Measurements from ENCODE around the gene HJV.

The HJV gene

DNA sequence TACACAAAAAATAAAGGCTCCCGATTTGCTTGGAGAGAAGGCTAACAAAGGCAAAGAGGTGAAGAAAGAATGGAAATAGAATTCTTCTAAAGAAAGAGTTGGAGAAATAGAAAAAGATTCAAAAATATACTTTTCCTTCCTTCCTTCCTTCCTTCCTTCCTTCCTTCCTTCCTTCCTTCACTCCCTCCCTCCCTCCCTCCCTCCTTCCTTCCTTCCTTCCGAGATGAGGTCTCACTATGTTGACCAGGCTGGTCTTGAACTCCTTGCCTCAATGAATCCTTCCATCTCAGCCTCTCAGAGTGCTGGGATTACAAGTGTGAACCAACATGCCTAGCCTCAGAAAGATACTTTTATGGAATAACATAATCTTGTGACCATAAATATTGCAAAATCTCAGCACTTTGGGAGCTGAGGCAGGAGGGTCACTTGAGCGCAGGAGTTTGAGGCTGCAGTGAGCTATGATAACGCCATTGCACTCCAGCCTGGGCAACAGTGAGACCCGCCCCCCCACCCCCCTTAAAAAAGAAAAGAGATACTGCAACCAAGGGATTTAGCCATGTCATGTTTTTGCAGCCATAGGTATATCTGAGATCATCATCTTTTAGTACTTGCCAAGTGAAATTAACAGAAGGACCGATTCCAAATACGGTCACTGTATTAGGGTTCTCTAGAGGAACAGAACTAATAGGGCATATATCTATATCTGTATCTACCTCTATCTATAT lies 1.0 kb upstream of the HJV start:
- no peak for DNase-seq (ENCODE audit: low read depth)

- no peak for DNase-seq (ENCODE audit: low read depth)
Observed at GRCh38 chr1:146021050-146021445, 487 bp downstream of the HJV start.

- DNase-seq (ENCODE audit: low read depth) = no peak
Observed at GRCh38 chr1:146020058-146021049, 1.2 kb downstream of the HJV start.

GRCh38 chr1:146019231-146020057 lies 2.1 kb downstream of the HJV start:
- DNase-seq (ENCODE audit: low read depth) = no peak

- no peak for DNase-seq (ENCODE audit: low read depth)
Observed at GRCh38 chr1:146016891-146017290, 4.6 kb downstream of the HJV start.

- no peak for DNase-seq (ENCODE audit: low read depth)
Observed at GRCh38 chr1:146013559-146013922, 8.0 kb downstream of the HJV start.

DNA sequence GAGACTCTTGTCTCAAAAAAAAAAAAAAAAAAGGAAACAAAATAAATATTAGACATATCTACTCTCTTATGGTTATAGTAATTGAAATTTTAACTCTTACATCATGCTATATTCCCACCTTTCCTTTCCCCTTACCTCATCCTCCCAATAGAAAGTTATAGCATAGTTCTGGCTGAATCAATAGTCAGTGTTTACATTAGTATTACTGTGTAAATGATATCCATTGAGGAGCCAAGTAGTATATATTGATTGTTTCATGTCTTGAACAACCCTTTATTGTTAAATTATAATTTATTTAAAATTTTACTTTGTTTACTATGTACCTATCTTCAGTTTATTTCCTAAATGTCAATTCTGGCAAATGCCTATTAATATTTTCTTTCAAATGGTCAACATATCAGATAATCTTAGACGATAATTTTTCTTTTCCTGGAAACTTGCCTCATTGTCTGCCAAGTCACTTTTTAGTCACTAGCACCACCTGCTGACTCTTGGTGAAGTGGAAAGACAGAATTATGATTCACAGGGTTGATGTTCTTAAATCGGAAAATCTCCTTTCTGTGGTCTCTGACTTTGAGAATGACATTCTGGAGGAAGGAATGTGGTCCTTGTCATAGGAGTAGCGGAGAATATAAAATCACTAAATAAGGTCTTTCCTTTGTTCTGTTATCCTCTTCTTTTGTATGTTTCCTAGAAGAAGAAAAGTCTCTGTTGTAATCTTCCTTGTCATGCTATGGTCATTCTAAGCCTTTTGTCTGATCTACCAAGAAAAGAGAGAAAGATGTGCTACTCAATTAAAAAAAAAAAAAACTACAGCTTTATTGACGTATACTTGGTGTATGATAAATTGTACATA lies 8.6 kb downstream of the HJV start:
- peak; percentile 86 for DNase-seq (ENCODE audit: low read depth)

DNA sequence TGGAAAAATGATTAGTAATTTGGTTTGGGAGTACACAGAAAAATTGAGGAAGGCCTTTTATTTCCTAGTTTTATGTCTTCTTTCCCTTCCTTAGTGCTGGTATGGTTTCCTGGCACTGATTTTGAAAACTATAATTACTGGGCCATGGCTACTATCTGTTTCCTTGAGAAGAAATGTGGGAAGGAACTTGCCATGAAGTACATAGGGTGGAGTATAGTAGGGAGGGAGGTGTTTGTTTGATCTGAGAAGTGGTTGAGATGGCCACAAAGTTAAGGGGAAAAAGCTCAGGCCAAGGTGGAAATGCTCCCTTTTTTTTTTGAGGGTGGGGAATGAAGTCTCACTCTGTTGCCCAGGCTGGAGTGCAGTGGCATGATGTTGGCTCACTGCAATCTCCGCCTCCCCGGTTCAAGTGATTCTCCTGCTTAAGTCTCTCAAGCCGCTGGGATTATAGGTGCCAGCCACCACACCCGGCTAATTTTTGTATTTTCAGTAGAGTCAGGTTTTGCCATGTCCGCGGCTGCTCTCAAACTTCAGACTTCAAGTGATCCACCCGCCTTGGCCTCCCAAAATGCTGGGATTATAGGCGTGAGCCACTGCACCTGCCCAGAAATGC lies 11.3 kb downstream of the HJV start:
- no peak for DNase-seq (ENCODE audit: low read depth)

DNA sequence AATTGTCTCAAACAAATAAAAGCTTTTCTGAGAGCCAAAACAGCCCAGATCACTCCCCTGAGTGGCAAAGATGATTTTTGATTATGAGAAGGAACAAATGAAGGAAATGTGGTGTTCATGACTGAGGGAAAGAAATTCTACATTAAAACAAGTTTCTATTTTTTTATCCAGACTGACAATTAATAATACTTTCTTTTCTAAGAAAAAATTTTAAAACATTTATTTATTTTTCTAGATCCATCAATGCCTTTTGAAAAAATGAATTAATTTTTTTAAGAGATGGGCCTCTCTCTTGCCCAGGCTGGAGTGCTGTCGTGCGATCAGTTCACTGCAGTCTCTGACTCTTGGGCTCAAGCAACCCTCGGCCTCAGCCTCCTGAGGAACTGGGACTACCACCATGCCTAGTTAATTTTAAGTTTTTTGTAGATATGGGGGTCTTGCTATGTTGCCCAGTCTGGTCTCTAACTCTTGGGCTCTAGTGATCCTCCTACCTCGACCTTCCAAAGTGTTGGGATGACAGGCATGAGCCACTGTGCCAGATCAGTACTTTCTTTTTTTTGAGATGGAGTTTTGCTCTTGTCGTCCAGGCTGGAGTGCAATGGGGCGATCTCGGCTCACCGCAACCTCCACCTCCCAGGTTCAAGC lies 13.9 kb downstream of the HJV start:
- no peak for DNase-seq (ENCODE audit: low read depth)

DNA sequence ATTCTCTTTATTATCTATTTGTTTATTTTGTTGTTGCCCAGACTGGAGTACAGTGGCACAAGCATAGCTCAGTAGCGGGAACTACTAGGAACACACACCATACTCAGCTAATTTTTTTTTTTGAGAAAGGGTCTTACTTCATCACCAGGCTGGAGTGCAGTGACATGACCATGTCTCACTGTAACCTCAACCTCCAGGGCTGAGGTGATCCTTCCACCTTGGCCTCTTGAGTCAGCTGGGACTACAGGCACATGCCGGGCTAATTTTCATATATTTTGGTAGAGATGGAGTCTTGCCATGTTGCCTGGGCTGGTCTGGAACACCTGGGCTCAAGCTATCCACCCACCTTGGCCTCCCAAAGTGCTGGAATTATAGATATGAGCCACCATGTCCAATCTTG lies 19.8 kb downstream of the HJV start:
- DNase-seq (ENCODE audit: low read depth) = no peak

DNA sequence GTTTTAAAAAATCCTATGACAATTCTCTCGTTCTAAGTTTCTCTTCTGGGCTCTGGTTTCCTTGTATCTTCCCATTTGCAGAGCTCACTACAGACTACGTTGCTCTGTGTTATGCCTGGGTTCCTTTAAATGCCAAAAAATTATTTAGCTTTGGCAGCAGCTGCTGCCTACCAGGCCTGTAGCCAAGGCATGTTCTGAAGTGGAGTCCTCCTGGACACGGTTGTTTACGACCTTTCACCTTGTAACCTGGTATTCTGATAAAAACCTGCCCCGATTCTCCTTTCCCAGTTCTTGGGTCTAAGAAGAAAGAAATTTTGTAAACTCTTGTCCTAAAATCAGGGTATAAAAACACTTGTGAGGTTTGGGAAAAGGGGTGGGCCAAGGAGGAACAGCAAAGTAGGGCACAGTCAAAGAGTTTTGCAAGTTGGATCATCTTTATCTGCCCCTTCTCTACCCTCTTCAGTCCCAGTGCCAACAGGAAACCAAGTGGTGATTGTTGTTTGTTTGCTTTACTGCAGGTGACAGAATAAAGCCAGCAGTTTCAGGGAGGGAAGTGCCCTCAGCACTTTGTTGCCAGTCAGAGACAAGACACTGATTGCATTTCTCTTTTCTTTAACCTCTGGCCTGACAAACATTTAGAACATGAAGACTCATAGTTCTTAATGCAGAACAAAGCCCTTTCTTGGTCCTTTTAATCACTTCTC lies 22.1 kb downstream of the HJV start:
- DNase-seq (ENCODE audit: low read depth) = no peak

DNA sequence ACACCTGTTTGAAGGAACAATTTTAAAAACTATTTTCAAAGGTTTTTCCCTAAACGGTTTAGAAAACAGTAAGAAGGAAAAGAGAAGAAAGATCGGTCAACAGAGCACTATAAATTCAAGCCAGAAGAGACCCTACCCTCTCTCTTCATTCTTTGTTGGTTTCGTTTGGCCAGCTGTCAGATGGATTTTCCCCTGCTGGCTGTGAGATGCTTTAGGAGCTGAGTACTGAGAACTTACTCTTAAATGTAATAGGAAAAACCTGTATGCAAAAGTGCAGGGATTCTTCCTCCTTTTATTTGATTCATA lies 23.9 kb downstream of the HJV start:
- DNase-seq (ENCODE audit: low read depth) = no peak

DNA sequence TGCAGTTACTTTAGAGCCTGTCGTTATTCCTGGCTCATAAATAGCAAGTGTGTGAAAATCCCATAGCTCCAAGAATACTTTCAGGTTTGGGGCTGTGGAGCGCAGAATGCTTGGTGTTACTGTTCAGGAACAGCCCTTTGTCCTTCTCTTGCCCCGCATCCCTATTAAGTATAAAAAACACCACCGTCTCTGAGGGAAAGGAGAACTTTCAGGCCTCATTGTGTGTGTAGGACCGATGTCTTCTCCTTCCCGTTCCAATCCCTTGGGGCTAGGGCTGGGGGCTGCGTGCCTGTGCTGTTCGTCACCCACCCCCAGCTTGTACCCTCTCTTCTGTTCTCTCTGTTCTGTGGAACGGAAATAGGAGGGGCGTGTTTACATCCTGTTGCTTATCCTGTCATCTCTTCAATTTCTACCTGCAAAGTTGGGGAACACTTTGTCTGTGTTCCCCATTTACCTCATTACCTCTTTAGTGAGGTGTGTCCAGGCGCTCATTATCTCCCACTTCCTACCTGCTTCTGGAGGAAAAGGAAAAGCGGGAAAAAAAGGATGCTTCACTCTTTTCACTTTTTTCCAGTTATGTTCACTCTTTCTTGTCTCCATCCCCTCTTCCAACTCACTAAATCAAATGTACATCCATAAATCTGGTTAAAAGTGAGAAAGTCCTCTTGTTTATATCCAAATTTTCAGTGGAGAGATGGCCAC lies 24.4 kb downstream of the HJV start:
- DNase-seq (ENCODE audit: low read depth) = no peak

DNA sequence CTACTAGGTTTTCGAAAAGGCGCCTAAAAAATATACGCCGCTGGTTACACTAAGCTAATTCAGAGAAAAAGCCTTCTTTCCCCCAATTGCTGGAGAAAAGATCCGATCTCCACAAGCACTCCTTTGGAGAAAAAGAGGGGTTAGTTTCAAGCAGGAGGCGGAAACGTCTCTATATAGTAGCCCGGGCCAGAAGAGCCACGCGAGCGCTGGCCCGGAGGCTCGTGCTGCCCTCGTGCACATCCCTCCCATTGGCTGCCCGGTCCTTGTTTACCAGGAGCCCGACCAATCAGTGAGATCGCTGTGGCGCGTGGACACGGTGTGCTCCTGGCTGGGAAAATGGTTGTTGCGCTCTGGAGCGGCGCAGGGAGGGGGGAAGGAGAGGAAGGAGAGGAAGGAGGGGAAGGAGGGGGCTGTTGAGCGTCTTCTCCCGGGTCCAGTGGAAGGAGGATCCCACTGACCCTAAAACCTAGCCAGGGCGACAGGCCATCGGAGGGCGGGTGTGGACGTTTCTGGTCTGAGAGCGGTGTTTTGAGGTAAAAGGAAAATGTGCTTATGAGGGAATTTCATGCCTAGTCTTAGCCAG lies 25.0 kb downstream of the HJV start, which contains the start of gene TXNIP:
TXNIP (minus strand) TSS at position 147 of the 583 bp plus-strand sequence. CDS start 313 bp downstream, outside the sequence.
- peak; percentile 99 for DNase-seq (ENCODE audit: low read depth)

DNA sequence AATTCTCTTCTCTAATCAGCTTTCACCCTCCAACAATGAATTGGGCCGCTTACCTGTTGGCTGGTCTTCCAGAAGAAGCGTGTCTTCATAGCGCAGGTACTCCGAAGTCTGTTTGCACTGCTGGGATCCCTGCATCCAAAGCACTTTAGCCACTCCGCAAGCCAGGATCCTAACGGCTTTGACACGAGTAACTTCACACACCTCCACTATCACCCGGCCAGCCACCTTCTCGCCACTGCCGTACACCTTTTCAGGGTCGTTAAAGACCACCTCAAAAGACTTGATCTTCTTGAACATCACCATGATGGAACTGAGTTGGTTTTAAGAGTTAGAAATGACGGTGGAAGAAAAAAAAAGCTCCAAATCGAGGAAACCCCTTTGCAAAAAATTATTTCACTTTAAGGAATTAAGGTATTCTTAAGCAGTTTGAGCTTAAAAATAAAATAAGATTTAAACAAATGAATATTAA lies 25.5 kb downstream of the HJV start:
- DNase-seq (ENCODE audit: low read depth) = no peak

DNA sequence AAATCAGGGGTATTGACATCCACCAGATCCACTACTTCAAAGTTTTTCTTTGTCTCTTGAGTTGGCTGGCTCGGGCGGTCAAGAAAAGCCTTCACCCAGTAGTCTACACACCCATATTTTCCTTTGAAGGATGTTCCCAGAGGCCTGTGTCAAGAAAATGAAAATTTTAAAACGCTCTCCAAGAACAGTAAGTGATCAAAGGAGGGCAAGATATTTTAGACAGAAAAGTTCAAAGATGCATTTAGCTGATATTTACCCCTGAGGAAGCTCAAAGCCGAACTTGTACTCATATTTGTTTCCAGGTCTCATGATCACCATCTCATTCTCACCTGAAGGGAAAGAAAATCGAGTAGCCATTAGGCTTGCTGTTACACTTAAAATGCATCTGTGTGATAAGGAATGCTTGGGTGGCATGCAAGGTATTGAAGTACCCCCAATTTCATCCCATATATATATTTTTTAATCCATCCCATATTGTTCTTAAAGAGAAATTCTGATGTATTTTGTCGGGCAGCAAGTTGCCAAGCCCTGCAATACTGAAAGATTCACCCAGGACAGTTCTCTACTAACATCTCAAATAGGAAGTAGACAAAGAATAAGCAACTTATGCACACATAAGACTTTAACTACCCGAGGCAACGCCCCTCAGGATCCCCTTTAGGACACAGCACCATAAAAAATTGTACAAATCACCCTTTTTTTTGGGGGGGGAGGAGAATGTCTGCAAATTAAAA lies 26.2 kb downstream of the HJV start:
- DNase-seq (ENCODE audit: low read depth) = no peak

- DNase-seq (ENCODE audit: low read depth) = no peak
Observed at GRCh38 chr1:145994391-145995120, 27.0 kb downstream of the HJV start.

Measured in iris pigment epithelial cell (primary cell).